ENCODE data around the gene SPATA6L. TPM values are rescaled to one million over a fixed set of nuclear protein-coding genes. Genes with fewer than 3 reads are reported as not detected.

SPATA6L gene
- total and polyA plus RNA-seq, 2 of the 13 experiments (the other 11 are each of a cell fraction or from before 2014, with no cell fraction given), result 1.1 to 1.9 TPM

- H3K9me3 ChIP-seq (ENCODE audit: low read length), result no peaks in the 10 kb centered on the region
- no peaks in the 10 kb centered on the region for H3K27me3 ChIP-seq (ENCODE audit: control insufficient read depth in 1 of 2, insufficient read depth in 2 of 2, low read length in 2 of 2)
- no peak overlapping the region for H3K4me3 ChIP-seq (replicated peaks in 1 of 3; ENCODE audit: insufficient read depth in 1 of 3, low read depth in 2 of 3, low read length in 3 of 3)
- in situ Hi-C loops (cut with HindIII; ENCODE audit: extremely low pct_ligation_motif_present, low pct_unique_long_range_greater_than_20kb) (loop anchor here (5.0 kb wide), 1 partner anchor 65 kb away; no protein-coding TSS in a partner anchor), intact Hi-C loops (cut with micrococcal nuclease; ENCODE audit: unreplicated experiment) (no loop called here)
- WGBS (ENCODE audit: low lambda C conversion rate), result 100% methylated on average over 1 of the region's 1 CpG
- ATAC-seq (no peak), DNase-seq (ENCODE audit: low spot score) (no peak), FAIRE-seq (no peak)
- H4K20me1 ChIP-seq (ENCODE audit: insufficient read depth, low read length), result no peaks in the 10 kb centered on the region
- ChIA-PET POLR2A (no interaction called here), CTCF (ENCODE audit: low intra/inter-chr PET ratio, low total read pairs) (no interaction called here)
- H3K36me3 ChIP-seq (replicated peaks in 1 of 2; ENCODE audit: control insufficient read depth in 1 of 2, insufficient read depth in 2 of 2, low read length in 2 of 2), result no peaks in the 10 kb centered on the region
- H3K79me2 ChIP-seq (ENCODE audit: insufficient read depth, low read length), result peaks cover 12% of the 10 kb centered on the region
- H3K27ac ChIP-seq (ENCODE audit: extremely low read length, insufficient read depth, low read length), result no peak overlapping the region
- no TSS peak for BruUV-seq (replicated peaks)
- no peak overlapping the region for H2AFZ ChIP-seq (ENCODE audit: low read length)
- H3K4me2 ChIP-seq (ENCODE audit: low read depth, low read length), result no peak overlapping the region
- TF ChIP-seq RFXAP (CRISPR knock-in tag; IDR thresholded peaks at IDR 0.05; ENCODE audit: borderline replicate concordance) (no peak), CBX1 (IDR thresholded peaks at IDR 0.05; ENCODE audit: low read depth) (no peak), ZNF333 (CRISPR knock-in tag; IDR thresholded peaks at IDR 0.05; ENCODE audit: borderline replicate concordance) (no peak), ZNF879 (CRISPR knock-in tag; IDR thresholded peaks at IDR 0.05) (no peak), ZNF790 (CRISPR knock-in tag; IDR thresholded peaks at IDR 0.05; ENCODE audit: borderline replicate concordance) (no peak), ZIK1 (CRISPR knock-in tag; IDR thresholded peaks at IDR 0.05; ENCODE audit: borderline replicate concordance, low read depth) (no peak), REXO4 (CRISPR knock-in tag; IDR thresholded peaks at IDR 0.05; ENCODE audit: borderline replicate concordance) (no peak), YY1 (IDR thresholded peaks at IDR 0.05; ENCODE audit: insufficient read depth, insufficient replicate concordance, low read depth, low read length) (no peak), ZFP36L1 (CRISPR knock-in tag; IDR thresholded peaks at IDR 0.05) (no peak), DNMT3B (CRISPR knock-in tag; conservative IDR thresholded peaks at IDR 0.05) (no peak), CAMTA2 (CRISPR knock-in tag; IDR thresholded peaks at IDR 0.05; ENCODE audit: borderline replicate concordance) (no peak)
- TF ChIP-seq, protein P1, sequence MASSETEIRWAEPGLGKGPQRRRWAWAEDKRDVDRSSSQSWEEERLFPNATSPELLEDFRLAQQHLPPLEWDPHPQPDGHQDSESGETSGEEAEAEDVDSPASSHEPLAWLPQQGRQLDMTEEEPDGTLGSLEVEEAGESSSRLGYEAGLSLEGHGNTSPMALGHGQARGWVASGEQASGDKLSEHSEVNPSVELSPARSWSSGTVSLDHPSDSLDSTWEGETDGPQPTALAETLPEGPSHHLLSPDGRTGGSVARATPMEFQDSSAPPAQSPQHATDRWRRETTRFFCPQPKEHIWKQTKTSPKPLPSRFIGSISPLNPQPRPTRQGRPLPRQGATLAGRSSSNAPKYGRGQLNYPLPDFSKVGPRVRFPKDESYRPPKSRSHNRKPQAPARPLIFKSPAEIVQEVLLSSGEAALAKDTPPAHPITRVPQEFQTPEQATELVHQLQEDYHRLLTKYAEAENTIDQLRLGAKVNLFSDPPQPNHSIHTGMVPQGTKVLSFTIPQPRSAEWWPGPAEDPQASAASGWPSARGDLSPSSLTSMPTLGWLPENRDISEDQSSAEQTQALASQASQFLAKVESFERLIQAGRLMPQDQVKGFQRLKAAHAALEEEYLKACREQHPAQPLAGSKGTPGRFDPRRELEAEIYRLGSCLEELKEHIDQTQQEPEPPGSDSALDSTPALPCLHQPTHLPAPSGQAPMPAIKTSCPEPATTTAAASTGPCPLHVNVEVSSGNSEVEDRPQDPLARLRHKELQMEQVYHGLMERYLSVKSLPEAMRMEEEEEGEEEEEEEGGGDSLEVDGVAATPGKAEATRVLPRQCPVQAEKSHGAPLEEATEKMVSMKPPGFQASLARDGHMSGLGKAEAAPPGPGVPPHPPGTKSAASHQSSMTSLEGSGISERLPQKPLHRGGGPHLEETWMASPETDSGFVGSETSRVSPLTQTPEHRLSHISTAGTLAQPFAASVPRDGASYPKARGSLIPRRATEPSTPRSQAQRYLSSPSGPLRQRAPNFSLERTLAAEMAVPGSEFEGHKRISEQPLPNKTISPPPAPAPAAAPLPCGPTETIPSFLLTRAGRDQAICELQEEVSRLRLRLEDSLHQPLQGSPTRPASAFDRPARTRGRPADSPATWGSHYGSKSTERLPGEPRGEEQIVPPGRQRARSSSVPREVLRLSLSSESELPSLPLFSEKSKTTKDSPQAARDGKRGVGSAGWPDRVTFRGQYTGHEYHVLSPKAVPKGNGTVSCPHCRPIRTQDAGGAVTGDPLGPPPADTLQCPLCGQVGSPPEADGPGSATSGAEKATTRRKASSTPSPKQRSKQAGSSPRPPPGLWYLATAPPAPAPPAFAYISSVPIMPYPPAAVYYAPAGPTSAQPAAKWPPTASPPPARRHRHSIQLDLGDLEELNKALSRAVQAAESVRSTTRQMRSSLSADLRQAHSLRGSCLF (CRISPR knock-in tag; IDR thresholded peaks at IDR 0.05; ENCODE audit: borderline replicate concordance), result no peak
- H3K4me1 ChIP-seq (ENCODE audit: insufficient read depth, low read length), result peaks cover 35% of the 10 kb centered on the region
- H3K9ac ChIP-seq (ENCODE audit: insufficient read depth, low read depth, low read length), result no peak overlapping the region
These were observed 1.4 kb upstream of the SPATA6L start for GRCh38 chr9:4667681-4668080.

All from HepG2 (cell line).